Left lung (tissue), 10 donors: ENCODE measurements around the gene CLP1. TPM values are rescaled to one million over a fixed set of nuclear protein-coding genes. Genes with fewer than 3 reads are reported as not detected.

Source experiments
- ATAC-seq: fragments of 200-7000 bp; cut with Tn5 transposase; one replicate; pipeline ENCODE4 v1.9.1; 2020; ENCODE audit warnings: moderate library complexity
- DNase-seq, 4 donors: peaks; one replicate each; pipeline ENCODE4 v3.0.0-alpha.2; 2013 to 2020
- H3K27ac ChIP-seq, 2 donors: fragments of 200-600 bp; sonication (generic) in 1 of 2; one replicate each; pipeline versions ENCODE4 v1.5.0 to v1.8.0; 2020 to 2021
- H3K27me3 ChIP-seq, 2 donors: fragments of 200-600 bp; sonication (generic) in 1 of 2; one replicate each; pipeline versions ENCODE4 v1.5.0 to v1.8.0; 2020 to 2021
- H3K36me3 ChIP-seq, 2 donors: fragments of 200-600 bp; sonication (generic) in 1 of 2; one replicate each; pipeline versions ENCODE4 v1.5.0 to v1.8.0; 2020 to 2021
- H3K4me1 ChIP-seq, 2 donors: fragments of 200-600 bp; one replicate each; pipeline ENCODE4 v1.8.0; 2021
- H3K4me3 ChIP-seq, 2 donors: fragments of 200-600 bp; sonication (generic) in 1 of 2; one replicate each; pipeline versions ENCODE4 v1.5.0 to v1.8.0; 2020 to 2021; ENCODE audit warnings: mild to moderate bottlenecking in 1 of 2
- H3K9me3 ChIP-seq, 2 donors: fragments of 200-600 bp; sonication (generic) in 1 of 2; one replicate each; pipeline versions ENCODE4 v1.5.0 to v1.8.0; 2020 to 2021
- CTCF ChIP-seq, 2 donors: fragments of 200-600 bp; sonication (generic) in 1 of 2; IDR thresholded peaks; one replicate each; pipeline versions ENCODE4 v1.5.0 to v1.8.0; 2021; ENCODE audit warnings: antibody characterized with exemption in 2 of 2
- intact Hi-C, 2 donors: fragments of 100-400 bp; cut with DNase I; formaldehyde crosslinking; loops; one replicate each; pipeline versions ENCODE4 v1.11.2 to v1.14.2; 2022
- polyA plus RNA-seq, 6 donors: library from polyadenylated mRNA; unstranded; fragments of 120-200 nt; gene quantifications; one replicate each; pipeline ENCODE4 v1.2.1, GENCODE V29; 2013; ENCODE audit not compliant: insufficient read length in 6 of 6
- total RNA-seq, 2 donors: library from RNA; stranded (reverse); fragmentation: NEBNext Ultra II Directional; extraction: Animal tissue kit (Norgen Biotek cat#: 25700); gene quantifications; one replicate each; pipeline ENCODE4 v1.2.1, GENCODE V29; 2021
- donor health status: DM: no; HTN: yes; CAD: no.
- donor health status: DM: no; HTN: no; CAD: no.

Gene CLP1
- total and polyA plus RNA-seq, 8 donors = 10.1 to 14.3 (median 13.1) TPM

DNA sequence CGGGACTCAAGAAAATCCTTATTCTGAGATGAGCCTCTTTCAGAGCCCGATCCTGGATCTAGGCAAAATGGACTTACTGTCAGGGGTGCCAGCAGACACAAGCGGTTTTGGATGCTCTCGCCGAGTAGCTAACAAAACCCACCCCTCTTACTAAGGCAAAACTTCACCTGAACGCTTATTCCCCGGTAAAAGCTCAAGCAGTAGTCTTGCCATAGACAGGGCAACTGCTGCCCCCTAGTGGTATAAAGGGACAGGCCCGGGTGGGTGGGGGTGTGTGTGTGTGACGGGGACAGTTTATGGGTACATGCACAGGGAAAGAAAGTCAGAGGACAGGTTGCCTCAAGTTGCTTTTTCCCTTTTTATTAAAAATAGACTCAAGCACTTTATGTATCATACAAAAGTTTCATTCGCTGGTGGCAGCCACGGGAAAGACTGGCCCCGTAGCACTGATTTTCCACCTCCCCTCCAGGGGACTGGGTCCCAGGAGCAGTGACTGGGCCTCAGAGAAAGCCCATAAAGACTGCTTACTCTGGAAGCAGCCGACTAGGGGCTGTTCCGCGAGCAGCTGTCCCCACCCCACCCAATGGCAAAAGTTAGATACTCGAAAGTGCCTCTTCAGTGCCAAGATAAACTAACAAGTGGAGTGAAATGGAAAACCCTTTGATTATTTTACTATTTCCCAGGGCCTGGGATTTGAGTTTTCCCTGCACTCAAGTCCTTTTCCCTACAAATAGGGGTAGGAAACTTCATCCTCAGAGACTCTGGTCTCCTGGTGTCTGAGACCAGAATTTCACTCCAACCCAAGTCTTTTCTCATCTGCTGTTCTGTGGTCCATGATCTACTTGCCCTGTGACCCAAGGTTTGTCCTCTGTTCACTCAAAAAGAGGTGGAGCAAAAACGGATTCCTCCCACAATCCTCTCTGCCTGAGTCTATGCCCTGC, 12.5 kb upstream of the CLP1 start:
- H3K4me3 ChIP-seq = no peak overlapping the region
- intact Hi-C loops = loop anchor here in 1 of 2 donors (5.0 kb wide), 1 partner anchor 78 kb away; the partner anchor contains the start of gene UBE2L6
- peak overlapping the region; percentile 33 to 44 for H3K27ac ChIP-seq
- H3K36me3 ChIP-seq = no peaks in the 10 kb centered on the region
- DNase-seq (peak in 3 of 4 donors; percentile 80 to 90 (median 82)), ATAC-seq (peak; percentile 83)
- no peaks in the 10 kb centered on the region for H3K9me3 ChIP-seq
- peaks cover 31 to 67% of the 10 kb centered on the region in 2 donors for H3K4me1 ChIP-seq
- H3K27me3 ChIP-seq = peaks cover 22 to 53% of the 10 kb centered on the region in 2 donors
- TF ChIP-seq CTCF (IDR thresholded peaks at IDR 0.05) = peak; percentile 84 to 94

DNA sequence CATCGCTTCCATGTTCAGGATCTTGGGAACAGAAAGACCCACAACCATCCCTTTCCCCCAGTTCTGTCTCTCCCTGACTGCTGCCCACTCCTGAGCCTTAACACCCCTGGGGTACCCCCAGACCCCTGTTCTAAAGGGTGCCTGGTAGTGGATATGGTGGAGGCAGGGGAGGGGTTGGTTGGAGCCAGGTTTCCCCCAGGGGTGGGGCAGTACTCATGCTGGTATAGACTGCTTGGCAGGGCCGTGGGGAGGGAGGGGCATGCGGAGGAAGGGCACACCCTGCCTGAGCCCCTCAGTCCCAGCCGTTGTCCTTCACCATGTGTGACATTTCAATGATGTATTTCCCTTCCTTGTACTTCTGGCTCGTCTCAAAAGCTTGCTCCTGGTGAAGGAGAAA, 11.9 kb upstream of the CLP1 start:
- H3K4me3 ChIP-seq = no peak overlapping the region
- DNase-seq (no peak), ATAC-seq (no peak)
- H3K27ac ChIP-seq = peak overlapping the region in 1 of 2 donors; percentile 33
- H3K9me3 ChIP-seq = no peaks in the 10 kb centered on the region
- TF ChIP-seq CTCF (IDR thresholded peaks at IDR 0.05) = no peak
- H3K27me3 ChIP-seq = peaks cover 22 to 58% of the 10 kb centered on the region in 2 donors
- peaks cover 29 to 60% of the 10 kb centered on the region in 2 donors for H3K4me1 ChIP-seq
- intact Hi-C loops = no loop called here
- no peaks in the 10 kb centered on the region for H3K36me3 ChIP-seq

DNA sequence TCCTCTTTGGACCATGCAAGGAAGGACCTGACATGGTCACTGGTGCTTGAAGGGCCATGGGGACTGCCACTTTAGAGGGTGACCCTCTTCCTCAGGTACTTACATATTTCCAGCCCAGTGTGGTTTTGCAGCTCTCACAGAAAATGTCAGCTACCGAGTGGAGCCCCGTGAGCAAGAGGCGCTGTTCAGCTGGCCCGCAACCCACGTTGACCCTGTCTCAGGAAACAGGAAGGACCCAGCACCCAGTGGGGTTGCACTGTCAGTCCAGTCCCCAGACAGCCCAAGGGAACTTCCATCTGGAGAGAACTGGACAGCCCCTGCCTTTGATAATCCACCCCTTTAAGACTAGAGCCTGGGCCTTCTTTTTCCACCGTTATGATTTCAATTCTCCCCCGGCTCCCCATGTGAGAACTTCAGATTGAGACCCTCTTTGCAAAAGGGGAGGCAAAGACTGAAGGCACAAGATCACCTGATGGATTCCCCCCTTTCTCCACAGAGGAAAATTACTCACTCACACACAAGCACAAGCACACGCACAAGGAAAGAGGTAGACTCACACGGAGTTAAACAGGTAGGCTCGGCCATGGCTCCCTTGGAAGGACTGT, 11.3 kb upstream of the CLP1 start:
- peaks cover 25 to 55% of the 10 kb centered on the region in 2 donors for H3K4me1 ChIP-seq
- DNase-seq (no peak), ATAC-seq (no peak)
- intact Hi-C loops = no loop called here
- TF ChIP-seq CTCF (IDR thresholded peaks at IDR 0.05) = no peak
- H3K27me3 ChIP-seq = peaks cover 22 to 64% of the 10 kb centered on the region in 2 donors
- no peak overlapping the region for H3K27ac ChIP-seq
- H3K4me3 ChIP-seq = no peak overlapping the region
- no peaks in the 10 kb centered on the region for H3K36me3 ChIP-seq
- no peaks in the 10 kb centered on the region for H3K9me3 ChIP-seq

DNA sequence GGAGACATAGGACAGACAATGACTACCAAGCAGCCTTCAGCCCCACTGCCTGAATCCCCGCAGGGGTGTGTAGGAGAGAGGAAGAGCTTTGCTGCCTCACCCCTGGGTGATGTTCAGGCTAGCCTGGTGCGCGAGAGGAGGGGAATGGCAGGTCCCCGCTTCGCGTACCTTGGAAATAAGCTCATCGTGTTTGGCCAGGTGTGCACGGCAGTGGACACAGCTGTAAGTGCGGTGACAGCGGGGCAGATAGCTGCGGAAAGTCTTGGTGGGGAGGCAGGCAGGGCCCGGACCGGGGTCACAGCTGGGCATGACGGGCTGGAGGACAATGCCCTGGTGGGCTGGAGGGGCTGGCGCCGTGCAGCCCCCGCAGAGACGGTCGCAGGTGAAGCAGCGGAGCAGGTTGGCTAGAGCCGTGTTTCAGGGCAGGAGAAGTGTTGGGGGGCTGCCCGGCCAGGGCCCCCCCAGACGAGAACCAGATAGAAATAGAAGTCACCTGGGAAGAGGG, 10.7 kb upstream of the CLP1 start:
- Histone ChIP-seq H3K27ac (no peak overlapping the region), H3K36me3 (no peaks in the 10 kb centered on the region), H3K4me3 (no peak overlapping the region), H3K4me1 (peaks cover 25 to 55% of the 10 kb centered on the region in 2 donors), H3K9me3 (no peaks in the 10 kb centered on the region), H3K27me3 (peaks cover 22 to 64% of the 10 kb centered on the region in 2 donors)
- DNase-seq = no peak
- TF ChIP-seq CTCF (IDR thresholded peaks at IDR 0.05) = no peak
- intact Hi-C loops = no loop called here
- no peak for ATAC-seq

DNA sequence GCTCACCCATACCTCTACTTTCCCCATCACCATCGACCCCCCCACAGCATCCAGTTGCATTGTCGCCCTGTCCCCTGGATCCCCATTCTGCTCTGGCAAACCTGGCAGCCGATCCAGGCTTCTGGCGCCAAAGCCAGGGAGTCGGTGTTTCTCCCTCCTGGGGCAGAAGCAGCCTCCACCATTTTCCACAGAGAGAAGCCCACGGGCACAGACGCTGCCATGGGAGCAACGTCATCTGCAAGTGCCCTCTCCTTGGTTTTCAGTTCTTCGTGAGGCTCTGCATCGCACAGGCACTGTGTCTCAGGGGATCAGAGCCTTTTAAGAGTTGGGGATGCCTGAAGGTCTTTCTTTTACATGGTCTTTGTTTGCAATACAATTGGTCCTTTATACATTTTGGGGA, 10.2 kb upstream of the CLP1 start:
- no peak for DNase-seq
- ATAC-seq = no peak
- Histone ChIP-seq H3K36me3 (no peaks in the 10 kb centered on the region), H3K27me3 (peaks cover 22 to 67% of the 10 kb centered on the region in 2 donors), H3K4me1 (peaks cover 25 to 56% of the 10 kb centered on the region in 2 donors), H3K27ac (no peak overlapping the region), H3K4me3 (no peak overlapping the region), H3K9me3 (no peaks in the 10 kb centered on the region)
- intact Hi-C loops = no loop called here
- no peak for TF ChIP-seq CTCF (IDR thresholded peaks at IDR 0.05)
